ENCODE data around the gene NABP1.

DNA sequence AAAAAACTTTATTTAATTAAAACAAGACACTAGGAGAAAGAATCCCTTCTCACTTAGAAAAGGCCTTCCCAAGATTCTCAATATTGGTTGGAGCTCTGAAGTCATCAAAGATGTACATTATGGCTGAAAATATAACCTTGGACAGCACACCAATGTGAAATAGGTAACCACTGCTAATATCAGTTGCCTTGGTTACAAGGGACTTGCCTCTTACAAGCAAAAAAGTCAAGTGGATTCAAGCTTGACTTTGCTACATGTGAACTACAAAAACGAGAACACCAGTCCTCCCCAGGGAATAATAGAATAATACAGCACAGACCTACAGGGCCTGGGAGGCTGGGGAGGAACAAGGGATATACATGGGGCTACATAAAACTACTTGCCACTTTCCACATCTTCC is 46.1 kb downstream of the NABP1 start:
- TF ChIP-seq, protein P1, sequence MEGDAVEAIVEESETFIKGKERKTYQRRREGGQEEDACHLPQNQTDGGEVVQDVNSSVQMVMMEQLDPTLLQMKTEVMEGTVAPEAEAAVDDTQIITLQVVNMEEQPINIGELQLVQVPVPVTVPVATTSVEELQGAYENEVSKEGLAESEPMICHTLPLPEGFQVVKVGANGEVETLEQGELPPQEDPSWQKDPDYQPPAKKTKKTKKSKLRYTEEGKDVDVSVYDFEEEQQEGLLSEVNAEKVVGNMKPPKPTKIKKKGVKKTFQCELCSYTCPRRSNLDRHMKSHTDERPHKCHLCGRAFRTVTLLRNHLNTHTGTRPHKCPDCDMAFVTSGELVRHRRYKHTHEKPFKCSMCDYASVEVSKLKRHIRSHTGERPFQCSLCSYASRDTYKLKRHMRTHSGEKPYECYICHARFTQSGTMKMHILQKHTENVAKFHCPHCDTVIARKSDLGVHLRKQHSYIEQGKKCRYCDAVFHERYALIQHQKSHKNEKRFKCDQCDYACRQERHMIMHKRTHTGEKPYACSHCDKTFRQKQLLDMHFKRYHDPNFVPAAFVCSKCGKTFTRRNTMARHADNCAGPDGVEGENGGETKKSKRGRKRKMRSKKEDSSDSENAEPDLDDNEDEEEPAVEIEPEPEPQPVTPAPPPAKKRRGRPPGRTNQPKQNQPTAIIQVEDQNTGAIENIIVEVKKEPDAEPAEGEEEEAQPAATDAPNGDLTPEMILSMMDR (IDR thresholded peaks at IDR 0.05) = no peak
- no peak for TF ChIP-seq POLR2A (IDR thresholded peaks at IDR 0.05)

Data from tibial nerve (tissue), 3 donors.